HEK293T (cell line): ENCODE results near the gene BPIFB4.

Experiments
- CTCF ChIA-PET: fragments of 350-600 bp; formaldehyde crosslinking; extraction: SDS; loops from one replicate; lab custom pipeline; 2021; ENCODE audit warnings: antibody characterized with exemption, inconsistent platforms; lab: Yijun Ruan, JAX
- POLR2A ChIA-PET: fragments of 350-600 bp; formaldehyde crosslinking; extraction: SDS; loops from one replicate; lab custom pipeline; 2020; ENCODE audit warnings: antibody characterized with exemption, inconsistent platforms; lab: Yijun Ruan, JAX
- DNase-seq: peaks from one replicate; pipeline ENCODE4 v3.0.0; 2012; ENCODE audit warnings: mixed read lengths; ENCODE audit errors: extremely low spot score
- ARNT ChIP-seq: fragments of 450-650 bp; IDR thresholded peaks from 2 replicates; pipeline ENCODE4 v1.6.1; 2017; ENCODE audit warnings: mild to moderate bottlenecking
- BHLHE40 ChIP-seq: fragments of 450-650 bp; IDR thresholded peaks from 2 replicates; pipeline ENCODE4 v1.6.1; 2016; ENCODE audit warnings: mild to moderate bottlenecking, moderate library complexity, borderline replicate concordance
- CTBP1 ChIP-seq: fragments of 450-650 bp; IDR thresholded peaks from 2 replicates; pipeline ENCODE4 v1.6.1; 2016; ENCODE audit warnings: borderline replicate concordance
- ELF4 ChIP-seq: fragments of 450-650 bp; IDR thresholded peaks from 2 replicates; pipeline ENCODE4 v1.6.1; 2017; ENCODE audit warnings: antibody characterized with exemption
- FOXA1 ChIP-seq: fragments of 450-650 bp; IDR thresholded peaks from 2 replicates; pipeline ENCODE4 v1.6.1; 2016; ENCODE audit warnings: mild to moderate bottlenecking
- FOXK2 ChIP-seq: fragments of 450-650 bp; IDR thresholded peaks from 2 replicates; pipeline ENCODE4 v1.6.1; 2016; ENCODE audit warnings: mild to moderate bottlenecking
- FOXM1 ChIP-seq: fragments of 450-650 bp; IDR thresholded peaks from 2 replicates; pipeline ENCODE4 v1.6.1; 2017; ENCODE audit warnings: mild to moderate bottlenecking, borderline replicate concordance
- HDGF ChIP-seq: fragments of 450-650 bp; IDR thresholded peaks from 2 replicates; pipeline ENCODE4 v1.6.1; 2017; ENCODE audit warnings: antibody characterized with exemption, borderline replicate concordance
- L3MBTL2 ChIP-seq: fragments of 450-650 bp; conservative IDR thresholded peaks from 2 replicates; pipeline ENCODE4 v1.6.1; 2016; ENCODE audit warnings: mild to moderate bottlenecking
- LEF1 ChIP-seq: fragments of 450-650 bp; IDR thresholded peaks from 2 replicates; pipeline ENCODE4 v1.6.1; 2017; ENCODE audit warnings: mild to moderate bottlenecking, borderline replicate concordance
- NFRKB ChIP-seq: fragments of 450-650 bp; IDR thresholded peaks from 2 replicates; pipeline ENCODE4 v1.6.1; 2016; ENCODE audit warnings: mild to moderate bottlenecking, moderate library complexity
- PKNOX1 ChIP-seq: fragments of 450-650 bp; IDR thresholded peaks from 2 replicates; pipeline ENCODE4 v1.6.1; 2016
- SP1 ChIP-seq: fragments of 450-650 bp; IDR thresholded peaks from 2 replicates; pipeline ENCODE4 v1.6.1; 2017
- SUZ12 ChIP-seq: fragments of 450-650 bp; IDR thresholded peaks from 2 replicates; pipeline ENCODE4 v1.6.1; 2016; ENCODE audit warnings: mild to moderate bottlenecking
- TARDBP ChIP-seq: fragments of 450-650 bp; IDR thresholded peaks from 2 replicates; pipeline ENCODE4 v1.6.1; 2016
- ZNF384 ChIP-seq: fragments of 450-650 bp; IDR thresholded peaks from 2 replicates; pipeline ENCODE4 v1.6.1; 2016

The BPIFB4 gene

DNA sequence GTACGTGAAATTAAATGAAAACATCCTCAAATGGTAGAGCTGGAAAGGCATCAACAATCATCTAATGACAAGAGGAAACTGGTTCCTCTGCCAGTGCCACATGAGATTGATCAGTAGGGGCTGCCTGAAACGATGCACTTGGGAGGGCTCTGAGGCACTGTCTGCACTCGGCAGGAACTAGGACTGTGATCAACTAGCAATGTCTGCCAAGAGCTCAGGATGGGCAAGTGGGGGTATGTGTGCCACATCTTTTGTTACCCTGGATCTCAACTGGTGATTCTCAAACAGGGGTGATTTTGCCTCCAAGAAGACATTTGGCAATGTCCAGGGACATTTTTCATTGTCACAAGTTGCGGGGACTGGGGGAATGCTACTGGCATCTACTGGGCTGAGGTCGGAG is 46.1 kb upstream of the BPIFB4 start:
- no peak for TF ChIP-seq L3MBTL2
- no peak for TF ChIP-seq SUZ12
- TF ChIP-seq SP1, result no peak
- no peak for TF ChIP-seq NFRKB
- TF ChIP-seq HDGF, result no peak
- no peak for TF ChIP-seq FOXM1
- no peak for TF ChIP-seq CTBP1
- no peak for TF ChIP-seq TARDBP
- TF ChIP-seq FOXK2, result no peak
- TF ChIP-seq LEF1, result no peak
- no peak for TF ChIP-seq BHLHE40
- no peak for TF ChIP-seq ELF4
- no peak for TF ChIP-seq PKNOX1
- no peak for TF ChIP-seq FOXA1
- TF ChIP-seq ZNF384, result no peak
- no peak for TF ChIP-seq ARNT

DNA sequence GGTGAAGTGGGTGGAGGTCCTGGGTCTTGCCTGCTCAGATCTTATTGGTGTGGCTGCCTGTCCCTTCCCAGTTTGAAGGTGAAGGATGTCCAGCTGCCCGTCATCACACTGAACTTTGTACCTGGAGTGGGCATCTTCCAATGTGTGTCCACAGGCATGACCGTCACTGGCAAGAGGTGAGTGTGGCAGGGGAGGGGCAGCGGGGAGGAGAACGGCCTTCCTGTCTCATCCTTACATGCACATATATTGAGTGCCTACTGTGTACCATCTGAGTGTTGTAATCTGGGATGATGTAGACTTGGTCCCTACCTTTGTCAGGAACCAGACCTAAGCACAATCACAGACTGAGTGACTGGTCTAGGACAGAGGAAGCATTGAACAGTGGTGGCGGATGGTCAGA is 45.3 kb upstream of the BPIFB4 start:
- TF ChIP-seq PKNOX1, result no peak
- TF ChIP-seq ZNF384, result no peak
- TF ChIP-seq ELF4, result no peak
- no peak for DNase-seq
- ChIA-PET CTCF (no interaction called here), POLR2A (no interaction called here)

More for the DNA sequence above, 46.1 kb upstream of the BPIFB4 start:
- POLR2A ChIA-PET, result no interaction called here
- no peak for DNase-seq
- CTCF ChIA-PET, result no interaction called here

GRCh38 chr20:33034901-33035492 is 44.4 kb upstream of the BPIFB4 start:
- POLR2A ChIA-PET, result no interaction called here
- no peak for TF ChIP-seq NFRKB
- TF ChIP-seq FOXA1, result no peak
- TF ChIP-seq LEF1, result no peak
- no peak for TF ChIP-seq L3MBTL2
- TF ChIP-seq ZNF384, result no peak
- no peak for TF ChIP-seq TARDBP
- no peak for TF ChIP-seq CTBP1
- no peak for TF ChIP-seq ELF4
- no peak for TF ChIP-seq HDGF
- TF ChIP-seq BHLHE40, result no peak
- TF ChIP-seq SP1, result no peak
- no peak for TF ChIP-seq ARNT
- TF ChIP-seq FOXK2, result no peak
- TF ChIP-seq FOXM1, result no peak
- no peak for TF ChIP-seq PKNOX1
- no peak for TF ChIP-seq SUZ12
- CTCF ChIA-PET, result no interaction called here
- no peak for DNase-seq

GRCh38 chr20:33037456-33037855 is 42.0 kb upstream of the BPIFB4 start:
- TF ChIP-seq NFRKB (no peak), FOXM1 (no peak), ARNT (no peak)
- CTCF ChIA-PET, result no interaction called here
- POLR2A ChIA-PET, result no interaction called here
- no peak for DNase-seq

DNA sequence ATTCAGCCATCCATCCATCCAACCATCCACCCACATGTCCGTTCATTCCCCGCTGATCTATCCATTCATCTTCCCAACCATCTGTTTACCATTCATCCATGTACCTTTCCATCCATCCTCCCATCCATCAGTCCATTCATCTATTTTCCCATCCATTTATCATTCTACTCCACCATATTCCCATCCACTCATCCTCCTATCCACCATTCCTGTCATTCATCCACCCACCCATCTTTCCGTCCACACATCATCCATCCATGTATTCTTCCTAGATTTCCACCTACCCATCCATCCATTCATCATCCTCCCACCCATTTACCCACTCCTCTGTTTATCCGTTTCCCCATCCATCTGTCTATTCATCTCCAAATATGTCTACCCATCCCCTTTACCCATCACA is 41.2 kb upstream of the BPIFB4 start:
- DNase-seq, result no peak
- CTCF ChIA-PET, result no interaction called here
- no peak for TF ChIP-seq ZNF384
- TF ChIP-seq ARNT, result no peak
- no peak for TF ChIP-seq HDGF
- no peak for TF ChIP-seq L3MBTL2
- TF ChIP-seq ELF4, result no peak
- TF ChIP-seq FOXA1, result no peak
- TF ChIP-seq FOXM1, result no peak
- no peak for TF ChIP-seq SP1
- TF ChIP-seq SUZ12, result no peak
- TF ChIP-seq FOXK2, result no peak
- TF ChIP-seq NFRKB, result no peak
- TF ChIP-seq LEF1, result no peak
- no peak for TF ChIP-seq CTBP1
- no peak for TF ChIP-seq PKNOX1
- POLR2A ChIA-PET, result no interaction called here

- CTCF ChIA-PET, result interaction anchor here (0.7 kb wide), 1 partner anchor 12 kb away, joined by 5 read pairs; no protein-coding TSS in a partner anchor
These were observed 37.0 kb upstream of the BPIFB4 start for GRCh38 chr20:33042430-33042829.

More at GRCh38 chr20:33042430-33042829, 37.0 kb upstream of the BPIFB4 start:
- TF ChIP-seq SP1 (no peak), ZNF384 (no peak), SUZ12 (no peak), FOXA1 (no peak), FOXM1 (no peak), L3MBTL2 (no peak), FOXK2 (no peak), TARDBP (no peak), NFRKB (no peak), HDGF (no peak), ARNT (no peak), ELF4 (no peak), LEF1 (no peak), CTBP1 (no peak), PKNOX1 (no peak)
- POLR2A ChIA-PET, result no interaction called here
- DNase-seq, result no peak
